COLO668 (cell line): ENCODE data around the gene ALPI.
A peak's percentile ranks its signal among the peaks of the same experiment; 100 is the strongest.
"Not testable (repeated sequence)": the region's sequence is repeated elsewhere in the genome, so short reads cannot be mapped to it uniquely, and the experiment has no call there.

ENCODE experiments used
- DNase-seq: peaks from one replicate; lab custom pipeline; 2025; ENCODE audit not compliant: unreplicated experiment; lab: John Stamatoyannopoulos, UW

The ALPI gene

DNA sequence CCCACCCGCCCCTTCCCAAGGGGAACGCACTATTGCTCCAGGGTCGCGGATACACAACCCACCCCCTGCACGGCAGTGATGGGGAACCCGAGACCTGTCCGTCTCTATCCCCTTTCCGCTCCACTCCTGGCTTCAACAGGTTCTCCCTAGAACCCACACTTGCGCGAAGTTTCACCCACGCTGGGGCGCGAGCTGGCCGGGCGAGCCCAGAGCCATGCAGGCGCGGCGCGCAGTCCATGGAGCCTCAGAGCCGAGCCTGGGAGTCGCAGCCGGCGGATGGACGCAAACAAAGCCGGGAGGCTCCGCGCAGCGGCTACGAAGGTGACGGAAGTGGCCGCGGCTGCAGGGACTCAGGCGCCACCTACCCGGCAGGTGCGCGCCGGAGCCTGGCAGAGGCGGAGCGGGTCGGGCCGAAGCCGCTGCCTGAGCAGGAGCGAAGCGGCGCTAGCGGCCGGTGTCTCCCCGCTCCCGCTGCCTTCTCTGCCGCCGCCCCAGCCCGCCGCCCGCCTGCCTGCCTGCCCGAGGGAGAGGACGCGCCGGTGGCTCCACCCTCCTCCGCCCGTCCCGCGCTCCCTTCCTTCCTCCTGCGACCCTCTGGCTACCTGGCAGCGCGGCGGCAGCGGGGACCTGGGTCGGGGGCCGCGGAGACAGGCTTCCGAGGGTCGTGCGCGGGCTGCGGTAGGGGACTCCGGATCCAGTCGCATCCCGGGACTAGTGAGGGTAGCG, 35.3 kb upstream of the ALPI start:
- DNase-seq: peak; percentile 91

DNA sequence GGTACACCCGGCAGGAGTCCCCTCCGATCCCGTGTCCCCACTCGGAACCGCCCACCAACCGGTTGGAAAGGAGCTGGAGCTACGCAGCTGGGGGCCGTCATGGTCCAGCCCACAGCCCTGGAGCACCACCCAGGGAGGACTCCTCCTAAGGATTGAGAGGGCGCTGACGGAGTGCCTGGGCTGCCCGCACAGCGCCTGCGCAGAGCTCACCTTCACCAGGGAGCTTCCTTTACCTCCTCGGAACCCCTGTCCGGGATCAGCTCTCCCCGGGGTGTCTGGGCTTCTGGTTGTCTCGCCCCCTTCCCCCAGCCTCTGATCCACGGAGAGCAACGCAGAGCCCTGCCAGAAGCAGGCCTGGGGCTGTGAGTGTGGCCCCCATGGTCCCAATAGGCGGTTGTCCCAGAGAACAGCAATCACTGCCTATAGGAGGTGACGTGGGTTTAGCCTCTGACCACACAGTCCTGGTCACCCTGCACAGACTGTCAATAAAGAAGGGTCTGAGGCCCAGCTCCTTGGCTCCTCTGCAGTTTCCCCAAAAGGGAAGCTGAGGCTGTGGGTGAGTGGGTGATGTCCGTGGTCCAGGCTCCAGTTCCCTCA, 34.7 kb upstream of the ALPI start:
- DNase-seq: peak; percentile 17

GRCh38 chr2:232422051-232422450, 33.9 kb upstream of the ALPI start:
- no peak for DNase-seq

DNA sequence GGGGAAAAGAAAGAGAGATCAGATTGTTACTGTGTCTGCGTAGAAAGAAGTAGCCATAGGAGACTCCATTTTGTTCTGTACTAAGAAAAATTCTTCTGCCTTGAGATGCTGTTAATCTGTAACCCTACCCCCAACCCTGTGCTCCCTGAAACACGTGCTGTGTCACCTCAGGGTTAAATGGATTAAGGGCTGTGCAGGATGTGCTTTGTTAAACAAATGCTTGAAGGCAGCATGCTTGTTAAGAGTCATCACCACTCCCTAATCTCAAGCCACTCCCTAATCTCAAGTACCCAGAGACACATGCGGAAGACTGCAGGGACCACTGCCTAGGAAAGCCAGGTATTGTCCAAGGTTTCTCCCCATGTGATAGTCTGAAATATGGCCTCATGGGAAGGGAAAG, 33.0 kb upstream of the ALPI start:
- DNase-seq: not testable (repeated sequence)

GRCh38 chr2:232423407-232423806, 32.5 kb upstream of the ALPI start:
- DNase-seq: not testable (repeated sequence)

DNA sequence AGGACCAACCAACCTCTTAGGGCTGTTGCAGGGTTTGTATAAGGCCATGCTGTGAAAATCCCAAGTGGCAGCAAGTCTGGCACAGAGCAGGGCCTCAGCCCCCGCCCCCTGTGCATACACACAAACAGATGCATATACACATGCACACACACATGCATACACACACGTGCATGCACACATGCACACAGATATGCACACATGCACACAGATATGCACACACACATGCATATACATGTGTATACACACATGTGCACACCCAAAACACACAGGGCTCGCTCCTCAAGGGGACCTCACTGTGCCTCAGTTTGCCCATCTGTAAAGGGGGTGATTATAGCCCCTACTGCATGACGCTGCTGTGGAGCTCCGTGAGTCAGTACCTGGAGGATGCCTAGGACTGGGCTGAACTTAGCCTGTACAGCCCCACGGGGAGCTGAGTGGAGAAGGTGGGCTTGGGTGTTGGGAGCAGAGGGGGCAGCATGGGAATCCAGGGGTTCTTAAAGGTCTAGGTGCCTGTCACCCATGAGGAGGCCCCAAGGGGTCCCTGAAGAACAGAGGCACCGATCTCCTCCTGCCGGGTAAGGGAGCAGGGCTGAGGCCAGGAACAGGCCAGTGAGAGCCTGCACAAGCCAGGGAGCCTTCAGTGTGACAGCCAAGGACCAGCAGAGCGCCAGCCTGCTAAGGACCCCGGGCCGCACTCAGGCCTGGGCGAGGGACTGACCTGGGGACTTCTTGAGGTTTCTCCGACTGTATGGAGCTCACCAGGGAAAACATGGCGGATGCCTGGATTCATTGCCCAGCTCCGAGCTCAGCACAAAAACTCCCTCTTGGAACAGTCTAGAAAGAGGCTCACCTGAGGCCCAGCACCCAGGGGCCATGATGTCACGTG, 24.0 kb upstream of the ALPI start:
- no peak for DNase-seq

DNA sequence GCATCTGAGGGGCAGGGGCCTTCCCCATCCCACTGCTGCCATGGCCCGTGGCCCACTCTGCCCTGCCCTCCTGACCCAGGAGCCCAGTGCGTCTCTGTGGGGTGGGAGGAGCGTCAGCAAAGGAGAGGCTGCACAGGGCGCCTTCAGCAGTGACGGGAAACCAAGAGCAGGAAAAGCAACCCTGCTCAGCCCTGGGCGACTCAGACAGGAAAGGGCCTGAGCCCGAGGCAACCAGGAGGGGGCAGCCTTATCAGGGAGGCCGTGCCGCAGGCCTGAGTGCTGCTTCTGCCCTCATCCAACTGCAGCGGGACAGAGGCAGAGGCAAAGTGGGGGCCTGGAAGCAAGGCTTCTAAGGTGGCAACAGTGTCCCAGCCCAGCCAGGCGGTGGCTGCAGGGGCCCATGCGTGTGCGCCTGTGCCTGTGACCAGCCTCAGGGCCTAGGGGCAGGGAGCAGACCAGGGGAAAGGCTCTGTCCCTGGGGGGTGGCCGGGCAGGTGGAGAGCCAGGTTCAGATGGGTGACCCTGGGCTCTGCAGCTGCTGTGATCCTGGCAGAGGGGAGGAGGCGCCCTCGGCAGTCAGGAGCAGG, 23.3 kb upstream of the ALPI start:
- peak; percentile 8 for DNase-seq

GRCh38 chr2:232433622-232434021, 22.3 kb upstream of the ALPI start:
- not testable (repeated sequence) for DNase-seq

GRCh38 chr2:232434091-232434490, 21.9 kb upstream of the ALPI start:
- no peak for DNase-seq

DNA sequence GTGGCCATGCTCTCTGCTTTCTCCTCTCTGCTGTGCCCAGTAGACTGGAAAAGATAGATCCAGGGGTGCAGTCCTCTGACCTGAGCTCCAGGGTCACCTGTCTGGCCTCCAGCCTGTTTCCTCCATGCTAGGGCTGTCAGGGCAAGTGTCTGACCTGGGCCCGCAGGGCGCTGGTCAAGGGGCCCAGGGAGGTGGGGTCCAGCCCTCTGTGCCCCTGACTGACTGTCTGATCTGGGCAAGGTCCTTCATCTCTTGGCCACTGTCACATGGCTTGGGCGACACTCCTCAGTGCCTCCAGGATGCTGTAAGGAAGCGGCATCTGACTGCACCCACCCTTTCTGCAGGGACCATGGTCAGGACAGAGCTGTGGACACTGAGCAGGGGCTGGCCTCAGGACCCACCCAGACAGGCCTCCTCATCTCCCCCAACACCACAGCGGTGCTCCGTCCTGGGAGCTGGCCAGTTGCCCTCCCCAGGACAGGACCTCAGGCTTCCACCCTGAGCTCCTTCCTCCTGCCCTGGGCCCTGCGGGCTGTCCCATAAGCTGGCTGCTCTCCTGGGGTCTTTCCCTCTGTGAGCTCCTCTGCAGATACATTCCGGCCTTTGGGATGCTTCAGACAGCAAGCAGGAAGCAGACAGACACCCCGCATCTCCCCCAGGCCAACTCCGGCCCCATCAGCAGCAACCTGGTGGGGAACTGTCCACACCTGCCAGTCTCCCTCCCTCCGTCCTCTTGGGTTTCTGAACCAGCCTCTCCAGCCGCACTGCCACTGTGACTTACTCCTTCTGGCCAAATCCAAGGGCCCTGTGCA, 21.2 kb upstream of the ALPI start:
- DNase-seq: no peak

DNA sequence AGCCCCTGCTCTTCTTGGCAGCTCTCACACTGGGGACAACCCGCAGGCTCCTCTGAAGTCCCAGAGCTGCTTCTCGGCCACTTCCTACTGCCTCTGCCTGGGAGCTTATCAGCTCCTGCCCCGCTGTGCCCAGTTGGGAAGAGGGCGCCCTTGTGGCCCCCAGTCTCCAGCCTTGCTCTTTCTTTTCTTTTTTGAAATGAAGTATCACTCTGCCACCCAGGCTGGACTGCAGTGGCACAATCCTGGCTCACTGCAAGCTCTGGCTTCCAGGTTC, 20.6 kb upstream of the ALPI start:
- no peak for DNase-seq

DNA sequence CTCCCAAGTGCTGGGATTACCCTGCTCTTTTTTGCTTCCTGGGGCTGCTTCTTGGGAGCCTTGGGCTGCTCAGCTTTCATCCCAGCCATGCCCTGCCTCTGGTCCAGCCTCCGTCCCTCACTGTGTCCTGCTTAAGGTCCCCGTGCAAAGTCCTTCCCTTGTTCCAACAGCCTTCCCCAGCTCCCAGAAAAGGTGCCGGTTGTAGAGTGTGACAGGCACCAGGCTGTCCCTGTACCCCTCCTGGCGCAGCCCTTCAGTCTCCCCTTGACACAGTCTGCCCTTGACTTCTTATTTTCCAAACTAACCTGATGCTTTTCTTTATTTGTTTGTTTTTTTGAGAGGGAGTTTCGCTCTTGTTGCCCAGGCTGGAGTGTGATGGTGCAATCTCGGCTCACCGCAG, 20.1 kb upstream of the ALPI start:
- DNase-seq: no peak

DNA sequence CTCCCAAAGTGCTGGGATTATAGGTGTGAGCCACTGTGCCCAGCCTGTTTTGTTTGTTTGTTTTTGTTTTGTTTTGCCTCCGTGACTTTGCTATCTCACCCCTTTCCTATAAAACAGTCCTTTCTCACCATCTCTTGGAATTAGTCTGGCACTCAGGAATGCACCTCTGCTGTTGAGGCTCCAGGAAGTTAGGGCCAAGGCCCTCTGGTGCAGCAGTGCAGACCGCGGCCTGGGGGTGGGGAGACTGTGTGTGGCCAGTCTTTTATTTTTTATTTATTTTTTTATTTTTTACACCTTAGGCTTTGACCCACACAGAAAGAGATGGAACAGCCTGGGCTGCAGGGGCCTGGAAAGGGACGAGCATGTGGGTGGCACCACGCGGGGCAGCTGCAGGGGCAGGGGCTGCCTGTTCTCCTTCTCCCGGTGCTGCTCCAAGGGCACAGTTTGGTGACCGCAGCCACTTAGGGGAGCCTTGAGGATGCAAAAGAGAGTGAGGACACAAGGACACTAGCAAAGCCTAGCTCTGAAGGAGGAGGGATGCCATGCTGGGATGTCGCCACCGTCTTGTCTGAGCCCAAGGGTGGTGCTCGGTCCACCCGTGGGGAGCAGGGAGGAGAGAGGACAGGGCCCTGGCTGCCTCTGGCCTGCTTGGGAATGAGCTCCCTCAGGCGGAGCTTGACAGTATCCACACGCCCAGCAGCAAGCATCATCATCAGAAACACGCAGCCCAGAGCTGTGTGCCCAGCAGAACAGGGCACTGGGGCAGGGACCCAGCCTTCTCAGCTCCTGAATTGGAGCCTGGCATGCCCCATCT, 19.4 kb upstream of the ALPI start:
- no peak for DNase-seq

DNA sequence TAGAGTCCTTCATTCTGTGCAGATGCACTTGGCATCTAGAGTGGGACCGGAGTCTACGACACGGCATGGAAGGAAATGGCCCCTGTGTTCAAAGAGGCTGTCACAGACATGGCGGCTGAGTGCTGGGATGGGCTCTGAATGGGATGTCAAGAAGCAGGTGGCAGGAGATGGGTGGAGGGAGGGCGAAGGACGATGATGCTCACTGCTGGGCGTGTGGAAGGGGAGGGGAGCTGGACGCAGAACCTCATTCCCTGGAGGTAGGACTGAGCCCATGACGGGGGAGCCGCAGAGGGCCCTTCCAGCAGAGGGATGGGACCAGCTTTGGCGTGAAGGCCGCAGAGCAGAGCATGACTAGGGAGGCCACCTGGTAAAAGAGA, 18.8 kb upstream of the ALPI start:
- DNase-seq: no peak

DNA sequence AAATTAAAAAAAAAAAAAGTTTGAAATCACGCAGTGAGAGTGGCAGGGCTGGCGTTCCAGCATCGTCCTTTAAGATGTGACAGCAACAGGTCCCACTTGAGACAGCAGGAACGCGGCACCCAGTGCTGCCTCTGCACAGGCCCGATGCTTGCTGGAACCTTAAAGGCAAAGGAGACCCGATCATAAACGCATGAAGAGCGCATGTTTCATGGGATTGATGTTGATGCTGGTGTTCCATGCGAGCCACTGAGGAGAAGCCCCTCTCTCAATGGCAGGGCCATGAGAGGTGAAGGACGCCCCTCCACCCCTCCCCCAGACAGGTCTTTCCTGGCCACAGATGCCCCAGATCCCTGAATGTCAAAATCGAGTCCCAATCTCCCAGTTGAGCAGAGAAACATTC, 17.9 kb upstream of the ALPI start:
- DNase-seq: no peak

- DNase-seq: peak; percentile 22
Measured at GRCh38 chr2:232438951-232439757, 16.8 kb upstream of the ALPI start.

DNA sequence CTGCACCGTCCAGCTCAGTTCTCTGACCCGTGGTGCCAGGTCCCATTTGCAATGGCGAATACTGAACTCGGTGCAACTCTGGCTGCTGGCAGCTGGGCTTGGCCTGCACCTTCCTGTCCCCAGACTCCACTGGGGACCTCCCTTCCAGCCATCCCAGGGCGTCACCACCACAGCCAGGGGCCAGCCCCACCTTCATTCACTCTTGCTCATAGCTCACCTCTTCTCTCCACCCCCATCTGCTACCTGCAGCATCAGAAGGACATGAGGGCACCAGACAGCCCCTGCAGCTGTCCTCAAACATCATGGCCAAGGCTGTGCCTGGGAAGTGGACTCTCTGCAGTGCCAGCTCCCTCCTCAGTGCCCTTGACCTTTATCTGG, 16.2 kb upstream of the ALPI start:
- DNase-seq: no peak

- DNase-seq: peak; percentile 73
Measured at GRCh38 chr2:232440220-232441018, 15.5 kb upstream of the ALPI start.
